ENCODE measurements around the gene FOXL2NB. TPM values are rescaled to one million over a fixed set of nuclear protein-coding genes. Genes with fewer than 3 reads are reported as not detected.

FOXL2NB gene
- total and polyA plus RNA-seq, 2 of the 13 experiments (the other 11 are each of a cell fraction or from before 2014, with no cell fraction given), result not detected

GRCh38 chr3:138915503-138916498 lies 31.2 kb upstream of the FOXL2NB start (continued):
- TF ChIP-seq, protein P1, sequence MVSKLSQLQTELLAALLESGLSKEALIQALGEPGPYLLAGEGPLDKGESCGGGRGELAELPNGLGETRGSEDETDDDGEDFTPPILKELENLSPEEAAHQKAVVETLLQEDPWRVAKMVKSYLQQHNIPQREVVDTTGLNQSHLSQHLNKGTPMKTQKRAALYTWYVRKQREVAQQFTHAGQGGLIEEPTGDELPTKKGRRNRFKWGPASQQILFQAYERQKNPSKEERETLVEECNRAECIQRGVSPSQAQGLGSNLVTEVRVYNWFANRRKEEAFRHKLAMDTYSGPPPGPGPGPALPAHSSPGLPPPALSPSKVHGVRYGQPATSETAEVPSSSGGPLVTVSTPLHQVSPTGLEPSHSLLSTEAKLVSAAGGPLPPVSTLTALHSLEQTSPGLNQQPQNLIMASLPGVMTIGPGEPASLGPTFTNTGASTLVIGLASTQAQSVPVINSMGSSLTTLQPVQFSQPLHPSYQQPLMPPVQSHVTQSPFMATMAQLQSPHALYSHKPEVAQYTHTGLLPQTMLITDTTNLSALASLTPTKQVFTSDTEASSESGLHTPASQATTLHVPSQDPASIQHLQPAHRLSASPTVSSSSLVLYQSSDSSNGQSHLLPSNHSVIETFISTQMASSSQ (IDR thresholded peaks at IDR 0.05; ENCODE audit: low read depth), result no peak
- TF ChIP-seq, protein P1 (CRISPR knock-in tag; IDR thresholded peaks at IDR 0.05; ENCODE audit: borderline replicate concordance), result peak; percentile 48; the same call in 1 of the 2 replicates
- TF ChIP-seq ZNF263 (CRISPR knock-in tag; IDR thresholded peaks at IDR 0.05), result no peak
- TF ChIP-seq FOXC1 (CRISPR knock-in tag; IDR thresholded peaks at IDR 0.05; ENCODE audit: borderline replicate concordance), result peak; percentile 77
- TF ChIP-seq PAXIP1 (CRISPR knock-in tag; conservative IDR thresholded peaks at IDR 0.05), result no peak; the same call in 1 of the 2 replicates
- peak; percentile 20; the same call in 1 of the 2 replicates for TF ChIP-seq NRL (CRISPR knock-in tag; IDR thresholded peaks at IDR 0.05; ENCODE audit: borderline replicate concordance)
- no peak for TF ChIP-seq MIXL1 (CRISPR knock-in tag; IDR thresholded peaks at IDR 0.05)
- TF ChIP-seq REST (IDR thresholded peaks at IDR 0.05; ENCODE audit: borderline replicate concordance in 1 of 2, low read depth in 1 of 2, low read length in 2 of 2), result no peak
- no peak for TF ChIP-seq KDM1A (CRISPR knock-in tag; IDR thresholded peaks at IDR 0.05)
- TF ChIP-seq ZNF136 (CRISPR knock-in tag; IDR thresholded peaks at IDR 0.05; ENCODE audit: low read depth), result peak; percentile 41; the same call in 1 of the 2 replicates
- TF ChIP-seq ZC3H4 (CRISPR knock-in tag; IDR thresholded peaks at IDR 0.05; ENCODE audit: borderline replicate concordance), result no peak
- no peak for TF ChIP-seq ZNF616 (CRISPR knock-in tag; IDR thresholded peaks at IDR 0.05; ENCODE audit: low read depth)

All from HepG2 (cell line).